Measurements from ENCODE around the gene PDE4B.

PDE4B gene

GRCh38 chr1:66372522-66373101, 579.9 kb downstream of the PDE4B start:
- DNase-seq: no peak

GRCh38 chr1:66373157-66373591, 580.5 kb downstream of the PDE4B start:
- DNase-seq: no peak

- DNase-seq: no peak
Observed at GRCh38 chr1:66374148-66374547, 581.5 kb downstream of the PDE4B start.

- no peak for DNase-seq
Observed at GRCh38 chr1:66374561-66375111, 581.9 kb downstream of the PDE4B start.

- no peak for DNase-seq
Observed at GRCh38 chr1:66375125-66375524, 582.4 kb downstream of the PDE4B start.

- DNase-seq: no peak
Observed at GRCh38 chr1:66380452-66381212, 587.9 kb downstream of the PDE4B start.

GRCh38 chr1:66381621-66382275, 589.1 kb downstream of the PDE4B start:
- DNase-seq: no peak

- no peak for DNase-seq
Observed at GRCh38 chr1:66383168-66383567, 590.5 kb downstream of the PDE4B start.

GRCh38 chr1:66383611-66384010, 590.9 kb downstream of the PDE4B start:
- DNase-seq: no peak

- DNase-seq: no peak
Observed at GRCh38 chr1:66384258-66384921, 591.7 kb downstream of the PDE4B start.

- DNase-seq: no peak
Observed at GRCh38 chr1:66386712-66387111, 594.0 kb downstream of the PDE4B start.

- no peak for DNase-seq
Observed at GRCh38 chr1:66388913-66389312, 596.2 kb downstream of the PDE4B start.

- DNase-seq: no peak
Observed at GRCh38 chr1:66393586-66394287, 601.0 kb downstream of the PDE4B start.

- no peak for DNase-seq
Observed at GRCh38 chr1:66394603-66395002, 601.9 kb downstream of the PDE4B start.

- no peak for DNase-seq
Observed at GRCh38 chr1:66395202-66396061, 602.7 kb downstream of the PDE4B start.

- no peak for DNase-seq
Observed at GRCh38 chr1:66396212-66396890, 603.7 kb downstream of the PDE4B start.

GRCh38 chr1:66397192-66397591, 604.5 kb downstream of the PDE4B start:
- DNase-seq: no peak

- DNase-seq: no peak
Observed at GRCh38 chr1:66399888-66400529, 607.3 kb downstream of the PDE4B start.

- DNase-seq: no peak
Observed at GRCh38 chr1:66400660-66401059, 608.0 kb downstream of the PDE4B start.

GRCh38 chr1:66401244-66401643, 608.5 kb downstream of the PDE4B start:
- no peak for DNase-seq
